NCI-H2227 (cell line): Measurements from ENCODE around the gene FAM131C.
A peak's percentile ranks its signal among the peaks of the same experiment; 100 is the strongest.

Experiments
- DNase-seq: peaks from one replicate; lab custom pipeline; 2025; ENCODE audit not compliant: unreplicated experiment; lab: John Stamatoyannopoulos, UW

The FAM131C gene

GRCh38 chr1:16017461-16018303, 55.8 kb downstream of the FAM131C start, which contains the start of gene HSPB7:
TSS of gene HSPB7 (minus strand) at chr1:16018043. CDS start at chr1:16017963, 80 bp downstream.
- no peak for DNase-seq

GRCh38 chr1:16017076-16017460, 56.4 kb downstream of the FAM131C start:
- DNase-seq, result no peak

GRCh38 chr1:16015960-16016901, 57.2 kb downstream of the FAM131C start:
- DNase-seq, result no peak

GRCh38 chr1:16015491-16015890, 58.0 kb downstream of the FAM131C start:
- DNase-seq, result no peak

- DNase-seq, result peak; percentile 28
These were observed 58.7 kb downstream of the FAM131C start for GRCh38 chr1:16014509-16015482.

DNA sequence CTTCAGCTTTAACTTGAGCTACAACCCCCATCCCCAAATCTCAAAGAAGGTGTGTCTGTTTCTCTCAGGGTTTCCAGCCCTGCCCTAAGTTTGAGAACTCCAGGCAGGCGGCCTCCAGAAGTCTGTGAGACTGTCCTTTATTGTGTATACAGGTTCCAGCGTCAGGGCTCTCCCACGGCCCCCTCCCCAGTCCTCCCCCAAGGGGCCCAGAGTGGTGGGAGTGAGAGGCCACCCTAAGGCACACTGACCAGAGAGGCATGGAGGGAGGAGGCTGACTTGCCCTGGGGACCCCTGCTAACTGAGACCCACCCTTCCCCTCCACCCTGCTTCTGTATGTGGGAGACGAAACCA, 59.6 kb downstream of the FAM131C start:
- no peak for DNase-seq

GRCh38 chr1:16013220-16013907, 60.1 kb downstream of the FAM131C start:
- peak; percentile 68 for DNase-seq

GRCh38 chr1:16012590-16013219, 60.7 kb downstream of the FAM131C start:
- DNase-seq, result peak; percentile 77

DNA sequence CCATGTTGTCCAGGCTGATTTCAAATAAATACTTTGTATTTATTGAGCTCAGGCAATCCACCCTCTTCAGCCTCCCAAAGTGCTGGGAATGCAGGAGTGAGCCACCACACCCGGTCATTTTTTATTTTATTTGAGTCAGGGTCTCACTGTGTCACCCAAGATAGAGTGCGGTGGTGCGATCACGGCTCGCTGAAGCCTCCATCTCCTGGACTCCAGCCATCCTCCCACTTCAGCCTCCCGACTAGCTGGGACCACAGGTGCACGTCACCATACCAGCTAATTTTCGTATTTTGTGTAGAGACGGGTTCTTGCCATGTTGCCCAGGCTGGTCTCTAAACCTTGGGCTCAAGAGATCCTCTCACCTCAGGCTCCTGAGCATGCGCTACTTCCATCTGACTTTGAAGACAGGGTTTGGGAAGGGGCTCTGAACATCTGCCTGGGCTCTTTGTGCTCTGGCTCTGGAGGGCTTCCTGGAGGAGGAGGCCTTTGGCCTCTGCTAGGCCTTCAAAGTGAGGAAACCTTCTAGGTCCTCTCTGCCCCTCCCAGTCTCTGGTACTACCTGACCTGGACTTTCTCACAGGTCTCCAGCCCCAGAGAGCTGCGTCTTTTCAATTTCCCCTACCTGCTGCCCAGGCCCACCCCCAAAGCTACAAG, 61.4 kb downstream of the FAM131C start:
- no peak for DNase-seq

GRCh38 chr1:16010837-16011236, 62.6 kb downstream of the FAM131C start:
- no peak for DNase-seq

DNA sequence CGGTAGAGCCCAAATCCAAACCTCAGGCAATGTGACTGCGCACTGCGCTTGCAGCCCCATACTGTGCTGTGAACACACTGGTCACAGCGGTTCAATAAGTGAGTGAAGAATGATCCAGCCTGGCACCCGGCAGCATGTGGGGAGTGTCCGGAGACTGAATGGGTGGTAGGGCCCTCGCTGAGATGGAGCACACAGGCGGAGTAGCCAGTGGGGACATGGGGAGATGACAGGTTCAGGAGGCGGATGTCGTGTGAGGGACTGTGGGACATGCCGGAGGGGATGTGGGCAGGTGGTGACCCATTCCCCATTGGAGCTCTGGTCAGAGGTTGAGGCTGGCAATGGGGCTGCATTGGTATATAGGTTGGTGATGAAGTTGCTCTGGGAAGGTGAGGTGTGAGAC, 63.8 kb downstream of the FAM131C start:
- no peak for DNase-seq

DNA sequence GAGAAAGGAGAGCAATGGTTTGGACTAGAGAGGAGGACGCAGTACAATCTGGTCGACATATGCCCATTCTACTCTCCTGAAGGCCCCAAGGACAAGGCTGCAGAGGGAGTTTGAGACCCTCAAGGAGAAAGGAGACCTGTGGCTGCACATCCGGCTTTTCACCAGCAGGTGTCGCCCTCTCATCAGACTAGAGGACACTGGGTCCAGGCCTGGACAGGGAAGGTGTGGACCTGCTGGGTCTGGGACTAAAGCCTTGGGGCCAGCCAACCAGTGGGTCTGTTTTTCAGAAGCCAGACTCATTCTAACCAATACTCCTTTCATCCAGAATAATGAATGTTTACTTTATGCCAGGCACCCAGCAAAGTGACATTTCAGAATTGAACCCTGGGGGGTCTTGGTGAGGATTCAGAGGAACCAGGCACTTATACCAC, 64.4 kb downstream of the FAM131C start:
- peak; percentile 92 for DNase-seq
